DMS 273 (cell line): ENCODE results near the gene CPN2.
A peak's percentile ranks its signal among the peaks of the same experiment; 100 is the strongest.

ENCODE experiments used
- DNase-seq: peaks from one replicate; lab custom pipeline; 2025; ENCODE audit not compliant: unreplicated experiment; lab: John Stamatoyannopoulos, UW

CPN2 gene

DNA sequence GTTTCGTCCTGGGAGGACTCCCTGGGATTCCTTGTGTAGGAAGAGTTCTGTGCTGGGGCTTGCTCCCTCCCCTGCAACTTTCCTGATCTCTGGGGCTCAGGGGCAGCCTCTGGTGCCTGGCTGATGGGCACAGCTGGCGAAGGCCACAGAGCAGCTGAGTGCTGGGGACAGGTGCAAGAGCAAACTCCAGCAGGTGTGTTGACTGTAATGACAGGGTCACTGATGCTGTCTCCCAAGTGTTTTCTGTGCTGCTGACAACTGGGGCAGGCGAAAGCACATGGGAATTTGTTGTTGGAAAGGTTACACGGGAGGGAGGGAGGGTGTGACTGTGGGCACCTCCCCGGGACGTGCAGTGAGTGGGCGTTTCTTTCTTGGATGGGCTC, 21.6 kb downstream of the CPN2 start:
- DNase-seq, result no peak

DNA sequence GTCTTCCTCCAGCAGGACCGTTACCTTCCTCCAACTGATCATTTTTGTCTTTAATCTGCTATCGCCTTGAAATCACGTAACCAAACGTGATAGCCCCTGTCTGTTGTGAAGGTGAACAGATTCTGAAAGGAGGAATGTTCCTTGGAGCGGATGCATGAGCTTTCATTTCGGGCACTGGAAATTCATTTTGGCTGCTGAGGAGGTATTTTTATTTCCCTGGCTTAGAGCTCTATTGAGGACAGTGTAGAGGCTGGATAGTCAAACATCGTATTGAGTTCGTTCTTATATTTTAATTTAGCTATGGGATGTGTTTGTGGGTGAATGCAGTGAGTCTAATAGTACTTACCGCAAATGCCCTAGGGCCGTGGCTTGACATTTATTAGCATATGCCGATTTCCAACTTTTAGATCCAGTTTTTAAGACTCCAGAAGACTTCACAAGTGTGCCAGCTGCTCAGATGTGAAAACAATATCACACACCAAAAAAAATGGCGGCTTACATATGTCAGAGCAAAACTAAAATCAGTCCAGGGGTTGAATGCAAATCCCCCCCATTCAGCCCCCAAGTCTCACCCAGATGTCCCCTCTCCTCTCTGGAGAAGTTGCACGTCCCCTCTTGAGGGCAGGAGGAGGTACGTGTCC, 22.1 kb downstream of the CPN2 start:
- DNase-seq, result no peak

DNA sequence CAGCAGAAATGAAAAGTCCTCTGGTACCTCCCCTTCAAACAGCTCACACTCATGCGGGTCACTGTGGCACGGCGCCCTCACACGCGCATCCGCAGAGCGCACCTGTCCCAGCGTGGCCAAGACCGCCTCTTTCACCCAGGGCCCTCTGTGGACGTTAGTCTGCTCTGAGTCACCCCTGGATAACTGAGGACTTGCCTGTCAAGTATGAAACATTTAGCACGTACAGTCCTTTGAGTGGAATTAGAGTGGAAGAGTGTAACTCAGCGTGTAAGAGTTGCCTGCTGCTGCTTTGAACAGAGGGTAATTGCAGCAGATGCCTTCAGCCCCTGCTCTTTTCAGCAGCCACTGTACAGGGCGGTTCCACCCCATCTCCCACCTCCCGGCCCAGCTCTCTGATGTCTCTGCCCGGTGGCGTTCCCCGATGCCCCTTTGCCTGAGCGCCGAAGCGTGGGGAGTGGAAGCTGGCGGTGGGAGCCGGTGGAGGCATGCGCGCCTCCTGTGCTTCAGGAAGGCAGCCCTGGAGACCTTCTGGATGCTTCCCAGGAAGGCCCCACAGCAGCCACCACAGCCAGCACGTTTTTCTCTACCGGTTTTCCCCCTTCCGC, 23.0 kb downstream of the CPN2 start:
- DNase-seq, result no peak

DNA sequence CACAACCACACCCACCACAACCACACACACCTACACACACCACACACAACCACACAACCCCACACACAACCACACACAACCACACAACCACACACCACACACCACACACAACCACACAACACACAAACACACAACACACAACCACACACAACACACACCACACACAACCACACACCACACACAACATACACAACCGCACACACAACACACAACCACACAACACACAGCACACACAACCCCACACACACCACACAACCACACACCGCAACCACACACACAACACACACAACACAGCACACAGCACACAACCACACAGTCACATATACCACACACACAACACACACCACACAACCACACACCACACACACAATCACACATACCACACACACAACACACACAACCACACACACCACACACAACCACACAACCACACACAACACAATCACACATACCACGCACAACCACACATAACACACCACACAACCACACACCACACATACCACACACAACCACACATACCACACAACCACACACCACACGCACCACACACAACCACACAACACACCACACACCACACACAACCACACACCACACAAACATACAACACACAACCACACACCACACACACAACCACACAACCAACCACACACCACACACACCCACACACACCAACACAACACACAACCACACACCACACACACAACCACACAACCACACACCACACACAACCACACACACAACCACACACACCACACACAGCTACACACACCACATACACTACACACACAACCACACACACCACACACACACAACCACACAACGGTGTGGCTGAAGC, 23.7 kb downstream of the CPN2 start:
- no peak for DNase-seq

DNA sequence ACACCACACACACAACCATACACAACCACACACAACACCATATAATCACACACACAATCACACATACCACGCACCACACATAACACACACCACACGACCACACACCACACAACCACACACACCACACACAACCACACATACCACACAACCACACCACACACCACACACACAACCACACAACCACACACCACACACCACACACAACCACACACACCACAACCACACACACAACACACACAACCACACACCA, 24.2 kb downstream of the CPN2 start:
- no peak for DNase-seq

DNA sequence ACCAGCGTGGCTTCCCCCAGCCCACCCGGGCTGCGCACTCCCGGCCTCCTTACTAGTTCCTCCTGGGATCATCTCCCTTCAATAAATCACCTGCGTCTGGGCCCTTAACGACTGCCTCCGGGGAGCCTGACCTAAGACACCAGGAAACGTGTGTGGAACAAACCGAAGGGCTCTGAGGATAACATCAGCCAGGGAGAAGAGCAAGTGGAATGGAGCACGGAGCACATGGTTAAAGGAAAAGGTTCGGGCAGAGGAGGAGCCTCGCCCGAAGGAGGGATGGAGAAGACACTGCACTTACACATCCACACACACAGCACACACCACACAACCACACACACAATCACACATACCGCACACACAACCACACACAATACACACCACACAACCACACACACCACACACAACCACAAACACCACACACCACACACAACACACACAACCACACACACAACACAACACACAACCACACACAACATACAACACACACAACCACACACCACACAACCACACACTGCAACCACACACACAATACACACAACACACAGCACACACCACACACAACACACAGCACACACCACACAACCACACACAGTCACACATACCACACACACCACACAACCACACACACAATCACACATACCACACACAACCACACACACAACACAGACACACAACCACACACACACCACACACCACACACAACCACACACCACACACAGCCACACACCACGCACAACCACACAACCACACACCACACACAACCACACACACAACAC, 24.7 kb downstream of the CPN2 start:
- no peak for DNase-seq

DNA sequence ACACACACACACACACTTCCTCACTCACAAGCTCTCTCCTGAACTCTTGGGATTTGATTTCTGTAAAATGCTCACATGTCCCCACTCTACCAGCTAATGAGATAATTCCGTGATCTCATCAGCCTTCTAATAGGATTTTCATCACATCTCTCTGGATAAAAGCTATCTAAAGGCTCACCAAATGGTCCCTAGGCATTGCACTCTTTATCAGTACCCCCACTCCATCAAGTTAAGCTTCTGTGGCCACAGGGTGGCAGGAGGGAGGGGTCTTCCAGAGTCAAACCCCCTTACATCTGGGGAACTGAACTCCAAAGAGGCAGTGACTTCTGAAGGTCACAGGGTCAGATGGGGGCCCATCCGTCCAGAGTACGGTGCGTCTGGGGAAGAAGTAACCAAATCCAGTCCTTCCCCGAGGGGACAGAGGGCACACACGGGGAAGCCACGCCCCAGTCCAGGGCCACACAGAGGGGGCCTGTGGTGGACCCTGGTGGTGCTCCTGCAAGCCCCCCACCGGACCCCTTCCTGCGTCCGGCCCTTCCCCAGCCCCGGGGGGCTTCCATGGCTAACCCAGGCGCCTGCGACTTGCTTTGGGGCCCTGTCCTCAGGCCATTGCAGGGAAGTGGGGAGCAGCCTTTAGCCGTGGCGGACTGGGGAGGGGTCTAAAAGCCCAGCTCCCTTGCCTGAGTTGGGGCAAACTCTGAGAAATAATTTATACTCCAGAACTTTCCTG, 25.5 kb downstream of the CPN2 start:
- no peak for DNase-seq

DNA sequence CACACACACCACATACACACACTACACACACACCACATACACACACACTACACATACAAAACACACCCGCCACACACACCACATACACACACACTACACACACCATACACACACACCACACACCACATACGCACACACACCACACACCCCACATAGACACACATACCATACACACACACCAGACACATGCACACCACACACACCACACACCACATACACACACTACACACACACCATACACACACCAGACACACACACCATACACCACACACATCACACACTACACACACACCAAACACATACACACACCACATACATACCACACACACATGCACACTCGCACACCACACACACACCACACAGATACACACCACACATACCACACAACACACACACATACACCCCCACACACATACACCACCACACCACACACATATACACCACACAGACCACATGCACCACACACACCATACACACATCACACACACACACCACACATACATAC, 26.3 kb downstream of the CPN2 start:
- no peak for DNase-seq

DNA sequence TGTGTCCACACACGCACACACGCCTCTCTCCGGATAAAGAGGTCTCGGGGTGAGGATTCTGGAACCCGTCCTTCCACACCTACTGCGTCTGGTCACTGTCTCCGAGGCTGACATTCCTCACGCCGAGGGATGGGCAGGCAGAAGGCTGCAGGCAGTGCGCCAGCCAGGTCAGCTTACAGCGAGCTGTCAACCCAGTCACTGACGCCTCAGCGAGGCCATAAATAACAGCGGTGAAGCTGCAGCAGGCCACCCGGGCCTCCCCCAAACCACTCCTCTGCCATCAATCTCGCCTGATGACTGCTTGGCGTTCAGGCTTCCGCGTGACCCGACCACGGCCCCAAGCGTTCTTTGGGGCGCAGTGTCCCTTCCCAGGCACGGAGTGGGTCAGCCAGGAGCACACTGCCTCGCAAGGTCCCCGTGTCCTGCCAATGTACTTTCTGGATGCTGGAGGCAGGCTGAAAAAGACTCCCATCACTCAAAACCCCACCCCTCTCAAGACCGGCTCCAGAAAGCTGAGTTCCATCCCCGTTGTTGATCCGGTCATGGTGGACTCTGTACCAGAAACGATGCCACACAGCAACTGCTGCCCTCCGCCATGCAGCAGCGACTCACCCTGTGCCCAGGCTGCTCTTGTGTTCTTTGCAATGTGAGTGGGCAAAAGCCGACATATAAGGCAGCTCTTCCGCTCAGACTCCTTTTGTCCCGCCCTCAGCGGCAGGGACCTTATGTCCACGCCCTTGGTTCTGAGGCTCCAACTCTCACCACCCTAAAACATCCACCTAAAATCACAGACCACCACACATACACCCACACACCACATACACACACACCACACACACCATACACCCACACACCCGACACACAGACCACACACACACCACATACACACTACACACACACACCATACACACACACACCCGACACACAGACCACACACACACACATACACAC, 27.1 kb downstream of the CPN2 start:
- no peak for DNase-seq

DNA sequence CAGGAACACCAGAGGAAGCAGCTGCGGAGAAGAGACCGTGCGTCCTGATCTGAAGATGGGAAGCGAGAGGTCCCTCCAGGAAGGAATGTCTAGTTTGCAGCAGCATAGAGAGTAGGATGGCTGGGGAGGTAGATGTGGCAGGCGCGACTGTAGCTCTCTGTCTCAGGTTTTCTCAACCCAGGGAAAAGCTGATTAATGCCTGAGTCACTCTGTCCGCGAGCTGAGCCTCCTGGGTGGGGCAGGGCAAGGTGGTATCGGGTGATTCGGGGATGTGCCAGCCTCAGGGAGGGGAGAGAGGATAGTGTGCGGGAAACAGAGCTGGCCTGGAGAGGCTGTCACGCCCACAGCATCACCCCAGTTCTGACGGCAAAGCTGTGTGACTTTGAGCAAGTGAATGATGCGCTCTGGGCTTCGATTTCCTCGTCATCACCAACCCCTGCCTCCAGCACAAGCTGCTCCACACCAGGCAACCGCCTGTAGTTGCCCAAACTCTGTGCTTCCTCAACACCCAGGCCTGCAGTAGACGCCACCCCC, 28.4 kb downstream of the CPN2 start:
- peak; percentile 30 for DNase-seq

DNA sequence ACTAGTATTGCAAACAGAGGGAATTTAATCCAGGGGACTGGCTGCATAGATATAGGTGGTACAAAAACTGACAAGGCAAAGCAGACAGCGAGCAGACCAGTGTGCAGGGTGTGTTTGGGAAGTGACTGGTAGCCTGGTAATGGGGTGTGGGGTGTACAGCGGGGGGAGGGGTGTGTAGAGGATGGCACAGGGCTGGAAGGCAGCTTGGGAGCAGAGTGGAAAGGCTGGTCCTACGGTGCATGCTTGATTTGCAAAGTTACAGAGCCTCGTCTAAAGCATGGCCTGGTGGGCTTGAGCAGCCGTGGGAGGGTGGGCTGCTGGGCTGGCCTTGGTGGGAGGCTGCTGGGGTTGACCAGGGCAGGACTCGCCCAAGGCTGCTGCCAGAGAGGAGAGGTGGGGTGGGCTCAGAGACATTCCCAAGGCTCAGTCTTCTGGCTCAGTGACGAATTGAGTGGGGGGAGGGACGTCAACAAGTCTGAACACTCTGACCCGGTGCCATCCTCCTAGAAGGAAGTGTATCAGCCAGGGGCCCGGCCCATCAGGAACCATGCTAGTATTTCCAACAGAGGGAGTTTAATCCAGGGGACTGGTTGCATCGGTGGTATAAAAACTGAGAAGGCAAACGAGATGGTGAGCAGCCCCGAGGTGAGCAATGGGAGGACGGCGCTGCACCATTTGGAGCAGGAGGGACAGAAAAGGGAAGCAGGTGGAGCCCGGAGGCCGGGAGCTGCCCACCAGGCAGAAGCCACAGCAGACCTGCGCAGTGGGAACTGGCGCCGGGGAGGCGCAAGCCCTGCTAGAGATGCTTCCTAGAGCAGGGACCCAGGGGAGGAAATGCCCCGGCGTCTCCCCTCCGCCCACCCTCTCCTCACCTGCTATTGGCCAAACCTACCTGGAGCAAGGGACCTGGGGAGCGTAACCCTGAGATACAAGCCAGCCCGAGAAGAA, 29.2 kb downstream of the CPN2 start:
- no peak for DNase-seq

DNA sequence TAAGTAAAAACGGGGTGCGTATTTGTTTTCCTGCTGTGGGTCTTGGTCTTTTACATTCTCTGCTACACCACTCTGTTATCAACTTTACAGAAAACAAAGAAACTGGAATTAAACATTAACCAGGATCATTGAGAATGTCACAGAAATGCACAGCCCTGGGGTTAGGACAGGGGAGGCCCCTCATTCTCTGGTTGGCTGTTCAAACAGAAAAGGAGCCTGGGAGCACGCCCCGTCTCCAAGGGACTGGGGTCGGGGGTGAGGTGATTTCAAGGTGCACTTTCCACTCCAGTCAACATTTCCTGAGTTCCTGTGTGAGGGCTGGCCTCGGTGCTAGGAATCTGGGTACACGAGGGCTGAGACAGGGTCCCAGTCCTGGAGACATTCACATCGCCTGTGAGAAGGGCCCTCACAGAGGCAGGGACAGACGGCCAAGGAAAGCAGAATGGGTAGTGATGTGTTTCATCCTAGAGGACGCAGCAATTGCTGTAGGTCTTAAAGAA, 30.3 kb downstream of the CPN2 start:
- DNase-seq, result no peak

DNA sequence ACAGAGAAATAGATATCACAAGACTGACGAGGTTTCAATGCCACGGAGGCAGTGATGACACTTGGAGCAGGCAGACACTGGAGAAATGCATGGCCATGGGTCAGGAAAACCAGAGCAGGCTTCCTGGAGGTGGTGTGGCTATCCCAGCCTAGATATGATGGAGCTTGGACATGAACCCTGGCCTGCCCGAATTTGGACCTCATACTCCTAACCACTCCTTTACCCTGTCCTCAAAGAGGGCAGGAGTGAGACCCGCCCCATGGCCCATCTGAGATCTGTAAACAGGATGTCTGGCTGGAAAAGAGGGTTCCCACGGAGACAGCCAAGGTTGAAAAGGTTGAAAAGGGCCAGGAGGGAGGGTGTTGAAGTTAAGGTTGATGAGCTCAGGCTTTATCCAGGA, 31.0 kb downstream of the CPN2 start:
- no peak for DNase-seq

DNA sequence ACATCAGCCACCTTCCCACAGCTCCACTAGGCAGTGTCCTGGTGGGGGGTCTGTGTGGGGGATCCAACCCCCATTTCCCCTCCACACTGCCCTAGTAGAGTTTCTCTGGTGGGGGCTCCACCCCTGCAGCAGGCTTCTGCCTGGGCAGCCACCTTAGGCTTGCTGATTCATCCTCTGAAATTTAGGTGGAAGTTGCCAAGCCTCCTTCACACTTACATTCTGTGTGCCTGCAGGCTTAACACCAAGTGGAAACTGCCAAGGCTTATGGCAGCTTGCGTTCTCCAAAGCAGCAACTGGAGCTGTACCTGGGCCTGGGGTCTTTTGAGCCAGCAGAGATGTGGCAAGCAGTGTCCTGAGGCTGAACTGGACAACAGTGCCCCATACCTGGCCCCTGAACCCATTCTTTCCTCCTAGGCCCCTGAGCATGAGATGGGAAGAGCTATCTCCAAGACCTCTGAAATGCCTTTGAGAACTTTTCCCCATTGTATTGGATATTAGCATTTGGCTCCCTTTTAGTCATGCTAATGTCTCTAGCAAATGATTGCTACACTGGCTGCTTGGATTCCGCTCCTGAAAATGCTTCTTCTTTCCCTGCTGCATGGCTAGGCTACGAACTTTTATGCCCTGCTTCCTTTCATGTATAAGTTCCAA, 32.5 kb downstream of the CPN2 start:
- no peak for DNase-seq

DNA sequence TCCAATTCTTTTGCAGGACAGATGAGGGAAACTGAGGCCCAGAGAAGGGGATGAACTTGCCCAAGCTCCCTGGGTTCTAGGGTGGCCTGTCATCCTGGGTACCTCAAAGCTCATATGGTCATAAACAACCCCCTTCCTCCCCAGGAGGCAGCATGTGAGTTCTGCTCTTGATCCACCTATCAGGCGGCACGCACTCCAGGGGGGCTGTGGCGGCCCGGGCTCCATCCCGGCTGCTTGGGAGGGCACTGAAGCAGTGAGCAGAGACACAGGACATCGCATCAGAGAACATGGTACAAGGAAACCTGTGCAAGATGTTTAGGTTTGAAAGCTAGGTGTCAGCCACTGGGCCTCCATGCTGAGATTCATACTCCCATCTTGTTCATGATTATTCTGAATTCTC, 34.2 kb downstream of the CPN2 start:
- no peak for DNase-seq

DNA sequence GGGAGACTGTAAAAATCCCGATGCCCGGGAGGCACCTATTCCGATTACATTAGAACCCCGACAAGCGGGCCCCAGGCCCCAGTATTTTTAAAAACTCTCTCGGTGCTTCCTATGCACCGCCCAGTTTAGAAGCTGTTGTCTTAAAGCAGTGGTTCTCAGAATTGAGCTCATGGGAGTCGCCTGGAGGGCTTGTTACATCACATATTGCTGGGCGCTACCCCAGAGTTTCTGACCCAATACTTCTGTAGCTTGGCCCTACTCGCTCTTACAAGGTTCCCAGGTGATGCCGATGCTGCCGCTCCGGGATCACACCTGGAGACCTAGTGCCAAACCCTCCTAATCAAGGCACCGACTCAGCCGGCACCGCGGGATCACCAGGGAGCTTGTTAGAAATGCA, 35.2 kb downstream of the CPN2 start:
- no peak for DNase-seq

DNA sequence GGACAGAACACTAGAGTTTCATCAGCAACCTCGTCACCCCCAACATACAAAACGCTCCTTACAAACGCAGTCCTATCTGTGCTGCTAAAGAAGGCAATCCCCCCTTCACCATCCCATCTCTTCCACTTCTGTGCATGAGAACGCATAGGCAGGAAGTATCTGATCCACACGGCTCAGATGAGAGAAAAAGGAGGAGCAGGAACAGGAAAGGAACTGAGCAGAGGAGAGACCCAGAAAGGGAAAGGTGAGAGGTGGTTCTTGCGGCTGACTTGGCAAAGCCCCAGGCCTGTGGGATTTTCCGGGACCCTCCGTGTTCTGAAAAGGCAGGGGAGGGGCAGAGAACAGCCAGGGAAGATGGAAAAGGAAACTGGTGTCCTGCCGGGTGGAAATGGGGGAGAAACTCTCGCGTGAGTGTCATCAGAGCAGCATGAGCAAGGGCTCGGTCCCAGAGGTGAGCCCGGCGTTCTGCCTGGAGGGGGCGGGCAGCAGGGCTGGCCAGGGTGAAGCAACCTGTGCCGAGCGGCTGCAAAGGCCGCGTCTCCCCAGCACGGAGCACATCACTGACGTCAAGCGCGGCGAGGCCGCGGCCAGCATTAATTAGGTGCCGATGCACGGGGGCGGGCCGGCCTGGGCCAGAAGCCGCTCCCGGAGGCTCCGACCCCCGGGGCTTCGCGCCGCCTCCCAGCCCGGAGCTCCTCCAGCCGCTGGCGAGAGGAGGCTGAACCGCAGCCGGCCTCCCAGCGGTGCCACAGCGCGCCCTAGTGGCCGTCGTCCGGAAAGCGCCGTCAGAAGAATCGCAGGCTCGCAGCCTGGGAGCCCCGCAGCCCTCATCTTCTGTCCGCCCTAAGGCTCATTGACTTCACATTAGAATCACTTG, 35.8 kb downstream of the CPN2 start:
- peak; percentile 96 for DNase-seq
